Loucy (cell line): ENCODE results near the gene MAPK7.

Source experiments
- H2AFZ ChIP-seq: fragments of 200-600 bp; sonication (generic); 2 replicates; pipeline ENCODE4 v1.6.0; 2016; ENCODE audit warnings: antibody characterized with exemption, mild to moderate bottlenecking, low read length, moderate library complexity
- H3F3A ChIP-seq: fragments of 200-600 bp; 2 replicates; pipeline ENCODE4 v1.6.0; 2016; ENCODE audit warnings: antibody characterized with exemption, low read depth, mild to moderate bottlenecking
- H3K27me3 ChIP-seq: fragments of 200-600 bp; sonication (generic); 2 replicates; pipeline ENCODE4 v1.6.1; 2014; ENCODE audit warnings: low read length, mild to moderate bottlenecking; ENCODE audit not compliant: insufficient read depth, poor library complexity, severe bottlenecking
- H3K36me3 ChIP-seq: fragments of 200-600 bp; sonication (generic); 2 replicates; pipeline ENCODE4 v1.6.1; 2016; ENCODE audit warnings: low read length; ENCODE audit not compliant: insufficient read depth
- H3K4me1 ChIP-seq: fragments of 200-600 bp; sonication (generic); 2 replicates; pipeline ENCODE4 v1.5.1; 2014; ENCODE audit warnings: low read length, mild to moderate bottlenecking; ENCODE audit not compliant: insufficient read depth, poor library complexity, severe bottlenecking
- H3K4me2 ChIP-seq: fragments of 200-600 bp; sonication (generic); 2 replicates; pipeline ENCODE4 v1.6.0; 2014; ENCODE audit warnings: antibody characterized with exemption, low read length, low read depth, mild to moderate bottlenecking; ENCODE audit not compliant: poor library complexity, severe bottlenecking
- H3K4me3 ChIP-seq: fragments of 200-600 bp; sonication (generic); 2 replicates; pipeline ENCODE4 v1.5.1; 2014; ENCODE audit warnings: low read length, mild to moderate bottlenecking, mixed read lengths; ENCODE audit not compliant: poor library complexity, severe bottlenecking
- H3K79me2 ChIP-seq: fragments of 200-600 bp; sonication (generic); 2 replicates; pipeline ENCODE4 v1.6.1; 2014; ENCODE audit warnings: low read length; ENCODE audit not compliant: insufficient read depth
- H3K9ac ChIP-seq: fragments of 200-600 bp; sonication (generic); 2 replicates; pipeline ENCODE4 v1.6.0; 2014; ENCODE audit warnings: mild to moderate bottlenecking, low read depth, low read length, moderate library complexity; ENCODE audit not compliant: poor library complexity, severe bottlenecking
- H3K9me2 ChIP-seq: fragments of 200-600 bp; sonication (generic); replicated peaks from 2 replicates; pipeline ENCODE4 v1.6.1; 2016; ENCODE audit warnings: low read depth, low read length, mixed read lengths
- H3K9me3 ChIP-seq: fragments of 200-600 bp; sonication (generic); 2 replicates; pipeline ENCODE4 v1.6.1; 2014; ENCODE audit warnings: mild to moderate bottlenecking, antibody characterized with exemption, low read length, low read depth; ENCODE audit not compliant: insufficient read depth
- H4K20me1 ChIP-seq: fragments of 200-600 bp; sonication (generic); 2 replicates; pipeline ENCODE4 v1.6.0; 2014; ENCODE audit warnings: antibody characterized with exemption, low read length, mild to moderate bottlenecking; ENCODE audit not compliant: insufficient read depth, poor library complexity, severe bottlenecking
- EZH2phosphoT487 ChIP-seq: fragments of 200-600 bp; IDR thresholded peaks from 2 replicates; pipeline ENCODE4 v1.6.1; 2018; ENCODE audit warnings: antibody characterized with exemption, mild to moderate bottlenecking, moderate library complexity, borderline replicate concordance
- TF ChIP-seq, protein P1 (sequence below): fragments of 200-600 bp; sonication (generic); conservative IDR thresholded peaks from 2 replicates; pipeline ENCODE4 v1.5.1; 2014; ENCODE audit warnings: mild to moderate bottlenecking, antibody characterized with exemption, low read length

Gene MAPK7

DNA sequence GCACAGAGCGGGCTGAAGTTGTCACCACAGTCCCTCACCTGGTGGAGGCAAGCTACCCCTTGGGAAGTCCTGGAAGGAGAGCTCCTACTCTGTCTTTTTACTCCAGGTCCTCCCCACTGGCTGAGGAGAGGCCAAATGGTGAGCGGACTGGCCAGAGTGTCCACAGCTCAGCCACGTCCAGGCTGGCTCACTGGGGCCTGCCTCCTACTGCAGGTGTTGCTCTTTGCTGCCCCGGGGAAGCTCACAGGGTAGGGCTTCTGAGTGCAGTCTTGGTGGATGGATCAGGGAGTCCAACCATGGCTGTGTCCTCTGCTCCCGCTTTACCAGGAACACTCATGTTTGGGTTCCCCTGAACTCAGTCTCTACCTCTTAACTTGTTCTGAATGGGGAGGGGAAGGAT, 18.4 kb upstream of the MAPK7 start:
- no peaks in the 10 kb centered on the region for H3K79me2 ChIP-seq
- no peak overlapping the region for H3K4me2 ChIP-seq
- no peaks in the 10 kb centered on the region for H3F3A ChIP-seq
- H3K4me3 ChIP-seq: no peak overlapping the region
- H2AFZ ChIP-seq: no peak overlapping the region
- no peak overlapping the region for H3K9ac ChIP-seq
- no peaks in the 10 kb centered on the region for H3K27me3 ChIP-seq
- H3K4me1 ChIP-seq: no peaks in the 10 kb centered on the region
- H3K9me3 ChIP-seq: no peaks in the 10 kb centered on the region
- H3K9me2 ChIP-seq: no peaks in the 10 kb centered on the region
- no peaks in the 10 kb centered on the region for H4K20me1 ChIP-seq
- TF ChIP-seq EZH2phosphoT487: no peak
- TF ChIP-seq, protein P1, sequence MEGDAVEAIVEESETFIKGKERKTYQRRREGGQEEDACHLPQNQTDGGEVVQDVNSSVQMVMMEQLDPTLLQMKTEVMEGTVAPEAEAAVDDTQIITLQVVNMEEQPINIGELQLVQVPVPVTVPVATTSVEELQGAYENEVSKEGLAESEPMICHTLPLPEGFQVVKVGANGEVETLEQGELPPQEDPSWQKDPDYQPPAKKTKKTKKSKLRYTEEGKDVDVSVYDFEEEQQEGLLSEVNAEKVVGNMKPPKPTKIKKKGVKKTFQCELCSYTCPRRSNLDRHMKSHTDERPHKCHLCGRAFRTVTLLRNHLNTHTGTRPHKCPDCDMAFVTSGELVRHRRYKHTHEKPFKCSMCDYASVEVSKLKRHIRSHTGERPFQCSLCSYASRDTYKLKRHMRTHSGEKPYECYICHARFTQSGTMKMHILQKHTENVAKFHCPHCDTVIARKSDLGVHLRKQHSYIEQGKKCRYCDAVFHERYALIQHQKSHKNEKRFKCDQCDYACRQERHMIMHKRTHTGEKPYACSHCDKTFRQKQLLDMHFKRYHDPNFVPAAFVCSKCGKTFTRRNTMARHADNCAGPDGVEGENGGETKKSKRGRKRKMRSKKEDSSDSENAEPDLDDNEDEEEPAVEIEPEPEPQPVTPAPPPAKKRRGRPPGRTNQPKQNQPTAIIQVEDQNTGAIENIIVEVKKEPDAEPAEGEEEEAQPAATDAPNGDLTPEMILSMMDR: no peak
- H3K36me3 ChIP-seq: no peaks in the 10 kb centered on the region

DNA sequence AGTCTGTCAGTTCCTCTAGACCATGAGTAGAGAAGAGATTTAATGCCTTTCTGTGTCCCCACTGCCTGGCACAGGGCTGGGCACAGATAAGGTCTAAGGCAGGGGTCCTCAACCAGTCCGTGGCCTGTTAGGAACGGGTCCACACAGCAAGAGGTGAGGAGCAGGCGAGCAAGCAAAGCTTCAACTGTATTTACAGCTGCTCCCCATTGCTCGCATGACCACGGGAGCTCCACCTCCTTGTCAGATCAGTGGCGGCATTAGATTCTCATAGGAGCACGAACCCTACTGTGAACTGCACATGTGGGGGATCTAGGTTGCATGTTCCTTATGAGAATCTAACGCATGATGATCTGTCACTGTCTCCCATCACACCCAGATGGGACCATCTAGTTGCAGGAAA, 17.5 kb upstream of the MAPK7 start:
- H3K27me3 ChIP-seq: no peaks in the 10 kb centered on the region
- H3K79me2 ChIP-seq: no peaks in the 10 kb centered on the region
- H3F3A ChIP-seq: no peaks in the 10 kb centered on the region
- H3K9me3 ChIP-seq: no peaks in the 10 kb centered on the region
- no peaks in the 10 kb centered on the region for H3K9me2 ChIP-seq
- H3K36me3 ChIP-seq: no peaks in the 10 kb centered on the region
- no peaks in the 10 kb centered on the region for H4K20me1 ChIP-seq
- H2AFZ ChIP-seq: no peak overlapping the region
- H3K4me1 ChIP-seq: no peaks in the 10 kb centered on the region
- no peak overlapping the region for H3K4me2 ChIP-seq
- no peak for TF ChIP-seq EZH2phosphoT487
- TF ChIP-seq, protein P1: no peak
- no peak overlapping the region for H3K9ac ChIP-seq
- H3K4me3 ChIP-seq: no peak overlapping the region

DNA sequence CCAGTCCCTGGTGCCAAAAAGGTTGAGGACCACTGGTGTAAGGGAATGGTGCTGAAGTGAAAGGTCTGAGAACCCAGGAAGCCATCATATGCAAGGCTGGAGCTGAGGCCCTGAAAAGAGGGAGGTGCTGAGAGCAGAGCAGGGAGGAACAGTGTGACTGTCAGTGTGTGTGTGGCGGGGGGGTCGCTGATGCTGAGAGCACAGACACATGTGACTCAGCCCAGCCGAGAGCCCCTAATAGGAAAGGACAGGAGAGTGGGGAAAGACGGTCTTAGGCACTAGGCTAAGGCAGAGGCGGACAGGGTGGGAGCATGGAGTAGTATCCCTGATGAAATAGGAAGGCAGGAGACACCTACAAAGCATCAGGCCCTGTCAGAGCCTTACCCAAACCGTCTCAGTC, 17.0 kb upstream of the MAPK7 start:
- H3K4me2 ChIP-seq: no peak overlapping the region
- no peaks in the 10 kb centered on the region for H3F3A ChIP-seq
- no peaks in the 10 kb centered on the region for H3K9me3 ChIP-seq
- no peak overlapping the region for H3K9ac ChIP-seq
- H3K79me2 ChIP-seq: no peaks in the 10 kb centered on the region
- no peaks in the 10 kb centered on the region for H4K20me1 ChIP-seq
- H3K9me2 ChIP-seq: no peaks in the 10 kb centered on the region
- no peaks in the 10 kb centered on the region for H3K36me3 ChIP-seq
- H3K4me1 ChIP-seq: no peaks in the 10 kb centered on the region
- TF ChIP-seq, protein P1: no peak
- no peak for TF ChIP-seq EZH2phosphoT487
- no peak overlapping the region for H2AFZ ChIP-seq
- H3K4me3 ChIP-seq: no peak overlapping the region
- H3K27me3 ChIP-seq: no peaks in the 10 kb centered on the region
